Pancreas (tissue), 10 donors: ENCODE measurements around the gene DFFA. TPM values are rescaled to one million over a fixed set of nuclear protein-coding genes. Genes with fewer than 3 reads are reported as not detected.
"Not testable (repeated sequence)": the region's sequence is repeated elsewhere in the genome, so short reads cannot be mapped to it uniquely, and the experiment has no call there.

Source experiments
- ATAC-seq, 4 donors: fragments of 200-7000 bp; cut with Tn5 transposase; one replicate each; pipeline versions ENCODE4 v1.8.0 to v1.9.1; 2020; ENCODE audit warnings: mild to moderate bottlenecking in 4 of 4, moderate library complexity in 4 of 4
- DNase-seq, 6 donors: peaks; one replicate each; pipeline ENCODE4 v3.0.0-alpha.2; 2020
- FAIRE-seq: peaks from 2 replicates; lab custom pipeline; 2012; peaks lifted over from hg19 to GRCh38; lab: Jason Lieb, UNC
- H3K27ac ChIP-seq, 4 donors: fragments of 200-600 bp; sonication (generic); 1 replicate in 3 of 4; 2 replicates in 1 of 4; pipeline versions ENCODE4 v1.5.0 to v1.8.0; 2020
- H3K27me3 ChIP-seq, 4 donors: fragments of 200-600 bp; one replicate each; pipeline ENCODE4 v1.8.0; 2021
- H3K36me3 ChIP-seq, 3 donors: fragments of 200-600 bp; sonication (generic) in 1 of 3; one replicate each; pipeline versions ENCODE4 v1.5.0 to v1.8.0; 2020 to 2021
- H3K4me1 ChIP-seq, 3 donors: fragments of 200-600 bp; one replicate each; pipeline ENCODE4 v1.8.0; 2021
- H3K4me3 ChIP-seq, 4 donors: fragments of 200-600 bp; sonication (generic) in 2 of 4; one replicate each; pipeline versions ENCODE4 v1.5.0 to v1.8.0; 2020 to 2021
- H3K9me3 ChIP-seq, 4 donors: fragments of 200-600 bp; one replicate each; pipeline ENCODE4 v1.8.0; 2021
- WGBS, 2 donors: extraction: QIAGEN DNeasy Blood & Tissue Kit; methylation state at CpG; one replicate each; pipeline ENCODE4 v1.1.7; 2013; 5-methylcytosine and 5-hydroxymethylcytosine counted together
- intact Hi-C, 3 donors: fragments of 100-400 bp; cut with DNase I; formaldehyde crosslinking; loops; one replicate each; pipeline versions ENCODE4 v1.11.1 to v1.14.2; 2022
- polyA plus RNA-seq, 2 donors: library from polyadenylated mRNA; stranded (reverse); fragments of 200-250 nt; gene quantifications; one replicate each; pipeline ENCODE4 v1.2.3, GENCODE V29; 2013
- total RNA-seq, 6 donors: library from RNA; stranded (reverse); fragmentation: NEBNext Ultra II Directional in 4 of 6; extraction: Animal tissue kit (Norgen Biotek cat#: 25700) in 4 of 6; gene quantifications; one replicate each; pipeline versions ENCODE4 v1.2.1 to v1.2.4, GENCODE V29; 2021 to 2023
- TF ChIP-seq, protein P1 (sequence below), 4 donors: fragments of 200-600 bp; sonication (generic) in 3 of 4; IDR thresholded peaks; one replicate each; pipeline versions ENCODE4 v1.5.0 to v1.8.0; 2021; ENCODE audit warnings: antibody characterized with exemption in 4 of 4
- donor health status: healthy with polysubstance abuse.
- donor health status: DM: no; HTN: no; CAD: no; lungs with moderate emphysema.
- donor health status: DM: no; HTN: no; CAD: no.
- donor health status: control.
- donor health status: control.
- donor health status: Bipolar disorder and iron deficiency.
- donor health status: DM: yes; HTN: yes; CAD: no.
- donor health status: DM: no; HTN: no; CAD: no.
- donor health status: DM: no; HTN: no; CAD: no.
- donor health status: DM: yes; HTN: yes; CAD: no.

The DFFA gene
- total and polyA plus RNA-seq, 8 donors, result 6.9 to 17.4 (median 14.4) TPM

DNA sequence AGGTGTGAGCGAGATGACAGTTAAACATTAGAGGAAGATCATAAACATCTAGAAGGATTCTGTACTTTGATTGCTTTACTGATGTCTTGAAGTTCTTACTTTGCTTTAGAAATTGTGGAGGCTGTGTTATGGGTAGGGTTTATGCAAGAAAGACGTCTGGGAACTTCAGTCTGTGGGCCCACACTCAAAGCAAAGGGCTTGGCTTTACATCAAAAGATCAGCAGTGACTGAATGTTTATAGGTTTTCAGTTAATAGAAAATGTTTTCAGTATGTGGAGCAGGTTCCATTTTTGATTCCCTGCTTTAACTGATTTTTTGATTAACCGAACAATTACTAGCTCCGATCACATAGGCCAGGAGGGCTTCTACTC, 34.3 kb upstream of the DFFA start:
- no peaks in the 10 kb centered on the region for H3K27me3 ChIP-seq
- no peaks in the 10 kb centered on the region for H3K9me3 ChIP-seq
- H3K27ac ChIP-seq, result no peak overlapping the region
- WGBS, 2 donors, result 71 to 84% methylated on average over 4 of the region's 4 CpGs
- TF ChIP-seq, protein P1, sequence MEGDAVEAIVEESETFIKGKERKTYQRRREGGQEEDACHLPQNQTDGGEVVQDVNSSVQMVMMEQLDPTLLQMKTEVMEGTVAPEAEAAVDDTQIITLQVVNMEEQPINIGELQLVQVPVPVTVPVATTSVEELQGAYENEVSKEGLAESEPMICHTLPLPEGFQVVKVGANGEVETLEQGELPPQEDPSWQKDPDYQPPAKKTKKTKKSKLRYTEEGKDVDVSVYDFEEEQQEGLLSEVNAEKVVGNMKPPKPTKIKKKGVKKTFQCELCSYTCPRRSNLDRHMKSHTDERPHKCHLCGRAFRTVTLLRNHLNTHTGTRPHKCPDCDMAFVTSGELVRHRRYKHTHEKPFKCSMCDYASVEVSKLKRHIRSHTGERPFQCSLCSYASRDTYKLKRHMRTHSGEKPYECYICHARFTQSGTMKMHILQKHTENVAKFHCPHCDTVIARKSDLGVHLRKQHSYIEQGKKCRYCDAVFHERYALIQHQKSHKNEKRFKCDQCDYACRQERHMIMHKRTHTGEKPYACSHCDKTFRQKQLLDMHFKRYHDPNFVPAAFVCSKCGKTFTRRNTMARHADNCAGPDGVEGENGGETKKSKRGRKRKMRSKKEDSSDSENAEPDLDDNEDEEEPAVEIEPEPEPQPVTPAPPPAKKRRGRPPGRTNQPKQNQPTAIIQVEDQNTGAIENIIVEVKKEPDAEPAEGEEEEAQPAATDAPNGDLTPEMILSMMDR (IDR thresholded peaks at IDR 0.05), result no peak
- peaks cover 9 to 20% (median 10%) of the 10 kb centered on the region in 3 donors for H3K4me1 ChIP-seq
- FAIRE-seq (no peak), DNase-seq (no peak), ATAC-seq (no peak)
- H3K36me3 ChIP-seq, result no peaks in the 10 kb centered on the region
- H3K4me3 ChIP-seq, result no peak overlapping the region
- intact Hi-C loops, result loop anchor here in 1 of 3 donors (5.0 kb wide), 1 partner anchor 361 kb away; no protein-coding TSS in a partner anchor

DNA sequence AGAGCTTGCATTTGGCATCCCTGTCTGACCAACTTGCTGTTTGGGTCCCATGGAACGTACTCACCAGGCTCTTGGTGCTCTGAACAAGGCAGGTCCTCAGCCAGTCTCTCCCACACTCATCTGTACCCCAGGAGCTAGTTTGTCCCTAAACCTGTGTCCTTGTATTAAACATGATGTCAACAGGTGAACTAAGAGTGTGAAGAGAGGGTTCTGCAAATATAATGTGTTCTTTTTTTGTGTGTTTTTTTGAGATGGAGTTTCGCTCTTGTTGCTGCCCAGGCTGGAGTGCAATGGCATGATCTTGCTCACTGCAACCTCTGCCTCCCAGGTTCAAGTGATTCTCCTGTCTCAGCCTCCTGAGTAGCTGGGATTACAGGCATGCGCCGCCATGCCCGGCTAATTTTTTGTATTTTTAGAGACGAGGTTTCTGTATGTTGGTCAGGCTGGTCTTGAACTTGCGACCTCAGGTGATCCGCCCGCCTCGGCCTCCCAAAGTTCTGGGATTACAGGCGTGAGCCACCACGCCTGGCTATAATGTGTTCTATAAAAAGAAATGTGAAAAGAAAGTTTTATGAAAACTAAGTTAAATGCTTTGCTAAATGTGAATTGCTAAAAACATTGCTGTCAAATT, 33.8 kb upstream of the DFFA start:
- peaks cover 9 to 20% (median 10%) of the 10 kb centered on the region in 3 donors for H3K4me1 ChIP-seq
- not testable (repeated sequence) for ATAC-seq, DNase-seq

DNA sequence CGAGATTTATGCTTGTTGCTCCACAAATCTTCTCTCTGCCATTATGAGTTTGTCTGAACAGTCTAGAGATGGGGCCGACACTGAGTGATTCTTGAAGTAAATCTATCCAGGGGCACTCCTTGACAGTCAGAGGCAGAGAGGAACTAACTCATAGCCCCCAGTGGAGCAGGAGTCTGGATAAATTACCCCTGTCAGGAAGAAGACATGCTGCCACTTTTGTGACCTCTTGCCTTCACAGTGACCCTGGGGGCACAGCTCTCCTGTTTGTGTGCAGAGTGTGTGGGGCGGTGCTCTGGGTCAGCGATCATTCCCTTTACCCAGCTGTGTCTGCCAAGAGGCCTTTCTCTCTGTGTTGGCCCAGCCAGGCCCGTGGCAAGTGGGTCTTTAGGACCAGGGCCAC, 31.9 kb upstream of the DFFA start:
- no peak overlapping the region for H3K27ac ChIP-seq
- peaks cover 0 to 4% (median under 1%) of the 10 kb centered on the region in 3 donors for H3K4me1 ChIP-seq
- WGBS, 2 donors, result 68 to 71% methylated on average over 5 of the region's 5 CpGs
- no peak overlapping the region for H3K4me3 ChIP-seq
- TF ChIP-seq, protein P1 (IDR thresholded peaks at IDR 0.05), result no peak
- FAIRE-seq (no peak), ATAC-seq (no peak), DNase-seq (no peak)
- no peaks in the 10 kb centered on the region for H3K9me3 ChIP-seq
- no peaks in the 10 kb centered on the region for H3K36me3 ChIP-seq
- intact Hi-C loops, result no loop called here
- H3K27me3 ChIP-seq, result no peaks in the 10 kb centered on the region

More for the DNA sequence above, 33.8 kb upstream of the DFFA start:
- H3K36me3 ChIP-seq, H3K4me3 ChIP-seq, H3K27ac ChIP-seq, FAIRE-seq, H3K27me3 ChIP-seq, H3K9me3 ChIP-seq: not testable (repeated sequence)
- WGBS, 2 donors, result 89 to 98% methylated on average over 12 of the region's 12 CpGs
- intact Hi-C loops, result loop anchor here in 1 of 3 donors (5.0 kb wide), 1 partner anchor 361 kb away; no protein-coding TSS in a partner anchor

DNA sequence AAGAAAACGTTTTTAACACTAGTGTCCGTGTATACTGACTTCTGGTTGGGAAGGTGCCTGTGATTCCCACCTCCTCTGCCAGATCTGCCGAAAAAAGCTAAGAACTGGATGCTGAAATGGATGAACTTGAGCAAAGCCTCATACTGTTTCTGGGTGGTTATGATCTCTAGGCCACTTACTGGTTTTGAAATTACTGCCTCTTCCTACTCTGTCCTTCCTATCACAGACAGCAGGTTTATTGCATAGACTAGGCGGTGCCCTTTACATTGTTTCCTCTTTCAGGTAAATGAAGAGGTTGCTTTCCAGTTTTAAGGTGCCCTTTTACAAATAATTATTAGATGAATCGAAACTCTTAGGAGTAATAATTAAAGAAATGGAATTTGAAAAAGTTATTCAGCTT, 29.9 kb upstream of the DFFA start:
- Histone ChIP-seq H3K36me3 (no peaks in the 10 kb centered on the region), H3K27ac (no peak overlapping the region), H3K4me1 (no peaks in the 10 kb centered on the region), H3K27me3 (no peaks in the 10 kb centered on the region), H3K4me3 (no peak overlapping the region), H3K9me3 (no peaks in the 10 kb centered on the region)
- TF ChIP-seq, protein P1 (IDR thresholded peaks at IDR 0.05), result no peak
- ATAC-seq (no peak), DNase-seq (no peak), FAIRE-seq (no peak)
- WGBS, 2 donors, result 71 to 76% methylated on average over 5 of the region's 5 CpGs
- intact Hi-C loops, result no loop called here

DNA sequence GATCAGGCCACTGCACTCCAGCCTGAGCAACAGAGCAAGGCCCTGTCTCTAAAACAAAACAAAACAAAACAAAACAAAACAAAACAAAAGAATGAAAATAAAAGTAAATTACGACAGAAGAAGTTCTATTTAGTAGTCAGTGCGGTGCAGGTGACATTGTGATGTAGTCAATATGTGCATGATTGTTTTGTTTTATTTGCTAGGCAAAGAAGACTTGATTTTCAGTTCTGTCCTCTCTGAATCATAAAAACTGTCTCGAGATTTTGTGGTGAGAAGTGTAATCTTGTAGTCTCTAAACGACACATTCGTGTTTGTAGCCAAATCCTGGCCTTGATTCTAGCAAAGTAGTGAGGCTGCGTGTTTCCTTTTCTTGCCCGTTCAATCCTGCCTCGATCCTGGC, 25.9 kb upstream of the DFFA start:
- no peak for DNase-seq
- ATAC-seq, result no peak
- WGBS, 2 donors, result 76% methylated on average over 8 of the region's 8 CpGs
- H3K4me3 ChIP-seq, result no peak overlapping the region
- H3K4me1 ChIP-seq, result peaks cover 0 to 10% (median 10%) of the 10 kb centered on the region in 3 donors
- no peak overlapping the region for H3K27ac ChIP-seq
- no peaks in the 10 kb centered on the region for H3K9me3 ChIP-seq
- H3K27me3 ChIP-seq, result no peaks in the 10 kb centered on the region
- FAIRE-seq, result no peak
- intact Hi-C loops, result no loop called here
- no peaks in the 10 kb centered on the region for H3K36me3 ChIP-seq
- TF ChIP-seq, protein P1 (IDR thresholded peaks at IDR 0.05), result no peak
